Stomach (tissue), 4 donors: ENCODE data around the gene ADD1.

ENCODE experiments used
- CTCF ChIP-seq, 7 experiments: fragments of 450-650 bp in 4 of 7; fragments of 200-600 bp in 3 of 7; sonication (generic) in 3 of 7; IDR thresholded peaks; one replicate each; pipeline ENCODE4 v1.5.1; 2016 to 2019; ENCODE audit warnings: antibody characterized with exemption in 7 of 7, control low read depth in 2 of 7, mild to moderate bottlenecking in 1 of 7
- POLR2AphosphoS5 ChIP-seq, 3 donors: sonication (generic); formaldehyde crosslinking; IDR thresholded peaks; one replicate each; pipeline ENCODE4 v1.6.1; 2016; ENCODE audit warnings: antibody characterized with exemption in 3 of 3

- TF ChIP-seq CTCF (IDR thresholded peaks at IDR 0.05) (no peak), POLR2AphosphoS5 (IDR thresholded peaks at IDR 0.05) (no peak)
Observed at GRCh38 chr4:2829933-2830451, 13.7 kb upstream of the ADD1 start.
